IPS-NIHi11 (cell line): ENCODE data around the gene FBRSL1.

Experiments
- DNase-seq: peaks from one replicate; pipeline ENCODE4 v3.0.0; 2012; ENCODE audit warnings: mixed read lengths, low spot score

Gene FBRSL1

DNA sequence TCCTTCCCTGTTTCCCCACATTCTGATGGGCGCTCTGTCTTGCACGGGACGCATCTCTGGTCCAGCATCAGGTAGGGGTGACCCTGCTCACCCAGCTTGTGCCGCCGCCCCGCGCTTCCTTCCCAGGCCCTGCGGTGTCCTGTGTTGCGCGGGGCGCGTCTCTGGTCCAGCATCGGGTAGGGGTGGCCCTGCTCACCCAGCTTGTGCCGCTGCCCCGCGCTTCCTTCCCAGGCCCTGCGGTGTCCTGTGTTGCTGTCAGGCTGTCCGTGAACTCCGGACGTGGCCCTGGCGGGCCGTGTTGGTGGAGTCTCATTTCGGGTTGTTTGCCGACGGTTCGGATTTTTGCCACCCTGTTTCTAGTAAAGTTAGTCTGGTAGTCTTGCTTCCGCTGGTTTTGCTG, 6.8 kb downstream of the FBRSL1 start:
- no peak for DNase-seq

DNA sequence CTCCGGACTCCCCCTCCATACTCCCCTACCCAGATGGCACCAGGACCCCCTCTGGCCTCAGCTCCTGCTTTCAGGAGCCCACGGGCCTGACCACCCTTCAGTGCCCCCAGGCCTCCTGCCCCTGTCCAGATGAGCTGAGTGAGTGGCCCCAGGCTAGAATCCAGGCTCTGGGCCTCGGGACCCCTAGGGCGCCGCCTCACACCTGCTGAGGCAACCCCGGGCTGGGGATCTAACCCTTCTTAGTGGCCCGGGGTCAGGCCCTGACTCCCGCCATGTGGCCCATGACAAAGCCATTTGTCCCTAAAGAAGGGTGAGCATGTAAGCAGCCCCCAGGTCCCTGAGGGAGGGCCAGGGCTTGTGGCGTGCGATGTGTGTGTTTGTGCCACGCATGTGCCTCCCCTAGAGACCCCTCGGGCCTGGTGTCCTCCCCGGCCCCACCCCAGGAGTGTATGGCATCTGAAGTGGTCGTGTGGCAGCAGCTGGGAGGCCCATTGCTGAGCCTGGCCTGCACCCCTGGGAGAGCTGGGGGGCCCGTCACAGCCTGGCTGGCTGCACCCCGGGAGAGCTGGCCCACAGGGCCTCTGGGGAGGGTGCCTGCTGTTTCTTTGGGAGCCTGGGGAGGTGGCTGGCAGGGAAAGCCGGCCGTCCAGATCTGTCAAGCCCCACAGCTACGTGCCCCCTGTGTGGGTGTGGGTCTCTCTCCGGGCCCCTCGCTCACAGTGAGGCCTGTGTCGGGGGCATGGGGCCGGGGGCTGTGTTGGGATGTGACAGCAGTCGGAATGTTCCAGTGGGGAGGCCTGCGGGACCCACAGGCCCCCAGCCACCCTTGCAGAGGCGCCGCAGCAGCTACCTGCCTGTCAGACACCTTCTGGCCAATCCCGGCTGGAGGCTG, 7.8 kb downstream of the FBRSL1 start:
- DNase-seq: no peak

DNA sequence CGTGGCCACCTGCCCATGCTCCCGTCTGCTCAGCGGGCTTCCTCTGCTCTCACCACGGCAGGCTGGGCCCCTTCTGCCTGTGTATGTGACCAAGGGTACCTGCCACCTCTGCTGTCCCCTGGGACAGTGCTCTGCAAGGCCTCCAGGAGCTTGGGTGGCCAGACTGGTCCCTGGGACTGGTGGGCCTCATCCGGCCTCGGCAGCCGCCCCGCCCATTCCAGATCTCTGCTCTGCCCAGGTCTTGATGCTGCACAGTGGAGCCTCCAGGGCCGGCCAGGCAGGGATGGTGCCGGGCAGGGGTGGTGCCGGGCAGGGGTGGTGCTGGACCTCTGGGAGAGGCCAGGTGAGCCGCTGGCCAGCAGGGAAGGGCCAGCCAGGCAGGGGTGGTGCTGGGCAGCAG, 9.0 kb downstream of the FBRSL1 start:
- DNase-seq: no peak

DNA sequence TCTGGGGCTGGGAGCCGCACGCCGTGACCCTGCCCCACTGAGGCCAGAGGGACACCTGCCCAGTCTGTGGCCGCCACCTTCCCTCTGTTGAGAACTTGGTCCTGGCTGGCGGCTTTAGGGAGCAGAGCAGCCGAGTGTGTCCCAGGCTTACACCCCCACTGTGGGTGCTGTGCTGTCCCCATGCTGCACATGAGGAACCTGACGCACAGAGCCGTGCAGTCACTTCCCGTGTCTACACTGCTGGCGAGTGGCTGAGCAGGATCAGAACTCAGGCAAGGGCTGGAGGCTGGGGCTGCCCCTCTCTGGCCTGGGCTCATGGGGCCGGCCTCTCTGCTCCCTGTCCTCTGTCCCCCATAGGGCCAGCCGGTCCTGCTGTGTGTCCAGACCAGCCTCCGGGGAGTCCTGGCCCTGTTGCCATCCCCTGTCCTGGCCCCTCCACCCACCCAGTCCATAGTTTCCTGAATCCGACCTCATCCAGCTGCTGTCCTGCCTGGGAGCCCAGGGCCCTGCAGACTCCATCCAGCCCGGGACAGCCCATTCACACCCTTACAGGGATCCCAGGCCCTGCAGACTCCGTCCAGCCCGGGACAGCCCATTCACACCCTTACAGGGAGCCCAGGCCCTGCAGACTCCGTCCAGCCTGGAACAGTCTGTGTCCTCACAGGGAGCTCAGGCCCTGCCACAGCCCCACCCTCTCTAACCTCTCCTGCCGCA, 10.3 kb downstream of the FBRSL1 start:
- DNase-seq: no peak

DNA sequence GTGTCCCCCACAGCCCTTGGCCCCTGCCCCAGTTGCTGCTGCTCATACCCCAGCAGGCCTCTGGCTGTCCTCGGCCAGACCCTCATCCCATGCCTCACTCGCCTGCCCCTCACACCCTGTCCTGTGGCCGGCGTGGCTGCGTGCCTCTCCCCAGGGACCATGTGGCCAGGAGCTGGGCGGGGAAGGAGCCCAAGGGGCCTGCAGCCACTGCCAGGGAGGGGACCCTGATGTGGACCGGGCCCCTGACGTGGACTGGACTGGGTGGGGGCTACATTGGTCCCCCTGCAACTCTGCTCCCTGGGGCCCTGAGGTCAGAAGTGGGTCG, 10.9 kb downstream of the FBRSL1 start:
- no peak for DNase-seq

DNA sequence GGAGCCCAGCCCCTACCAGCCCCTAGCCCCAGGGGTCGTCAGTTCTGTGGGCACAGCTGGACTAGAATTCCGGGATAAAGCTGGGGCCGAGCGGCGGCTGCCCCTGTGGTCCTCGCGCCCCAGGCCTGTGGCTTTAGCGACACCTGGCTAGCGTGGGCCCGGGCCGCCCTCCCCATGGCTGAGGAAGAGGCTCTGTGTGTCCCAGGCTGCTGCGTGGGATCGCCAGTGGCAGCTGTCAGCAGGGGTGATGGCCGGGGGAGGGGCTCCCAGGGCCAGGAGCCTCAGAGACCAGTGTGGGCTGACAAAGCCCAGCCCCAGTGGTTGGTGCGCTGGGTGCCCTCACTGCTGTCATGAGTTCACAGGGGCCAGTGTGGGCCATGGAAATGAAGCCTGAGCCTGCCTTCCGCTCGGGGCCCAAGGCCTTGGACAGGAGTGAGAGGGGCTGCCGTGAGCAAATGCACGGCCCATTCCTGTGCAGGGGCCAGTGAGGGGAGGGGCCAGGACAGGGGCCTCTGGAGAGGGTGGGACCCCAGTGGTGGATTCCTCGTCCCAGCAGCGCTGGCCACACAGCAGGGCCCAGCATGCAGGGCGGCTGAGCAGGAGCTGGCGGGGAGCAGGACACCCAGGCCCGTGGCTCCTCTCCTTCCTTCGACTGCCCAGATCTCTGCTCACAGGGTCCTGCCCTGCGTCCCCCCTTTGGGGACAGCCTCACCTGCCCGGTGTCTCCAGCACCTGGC, 11.4 kb downstream of the FBRSL1 start:
- no peak for DNase-seq

DNA sequence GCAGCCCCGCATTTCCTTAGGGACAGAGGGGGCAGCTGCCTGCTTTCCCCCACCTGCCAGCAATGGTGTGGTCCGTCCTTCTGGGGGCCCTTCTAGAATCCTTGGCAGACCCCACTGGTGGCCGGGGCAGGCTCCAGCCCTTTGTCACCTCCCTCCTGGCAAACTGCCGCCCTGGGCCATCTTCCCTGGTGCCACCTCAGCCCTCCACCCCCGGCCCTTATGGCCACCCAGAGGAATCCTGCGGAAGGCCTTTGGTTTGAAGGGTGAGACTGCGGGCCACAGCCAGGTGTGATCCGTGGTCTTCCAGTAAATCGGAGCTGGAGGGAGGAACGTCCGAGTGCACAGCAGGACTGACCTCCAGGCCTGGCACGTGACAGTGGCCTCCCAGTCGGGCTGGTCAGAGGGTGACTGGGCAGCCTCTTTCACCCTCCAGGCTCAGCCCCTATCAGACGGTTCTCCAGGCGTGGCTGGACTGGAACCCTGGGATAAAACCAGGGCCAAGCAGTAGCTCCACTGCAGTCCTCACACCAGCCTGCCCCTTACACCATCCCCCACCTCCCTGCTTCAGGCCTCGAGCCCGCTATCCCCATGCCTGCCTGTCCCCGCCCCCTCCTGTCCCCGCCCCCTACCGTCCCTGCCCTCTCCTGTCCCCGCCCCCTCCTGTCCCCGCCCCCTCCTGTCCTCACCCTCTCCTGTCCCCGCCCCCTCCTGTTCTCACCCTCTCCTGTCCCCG, 12.4 kb downstream of the FBRSL1 start:
- DNase-seq: peak; percentile 94

DNA sequence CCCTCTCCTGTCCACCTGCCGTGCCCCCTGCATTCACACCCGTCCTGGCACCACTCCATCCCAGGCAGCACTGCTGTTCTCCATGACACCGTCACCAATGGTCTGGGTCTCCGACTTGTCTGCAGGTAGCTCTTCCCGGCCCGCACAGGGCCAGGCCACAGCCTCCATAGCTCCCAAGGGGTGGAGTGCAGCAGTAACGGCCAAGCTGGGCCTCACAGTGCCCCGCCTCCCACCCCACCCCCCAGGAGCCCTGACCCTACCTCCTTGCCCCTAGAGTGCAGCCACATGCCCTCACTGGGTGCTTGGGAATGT, 12.9 kb downstream of the FBRSL1 start:
- DNase-seq: no peak

DNA sequence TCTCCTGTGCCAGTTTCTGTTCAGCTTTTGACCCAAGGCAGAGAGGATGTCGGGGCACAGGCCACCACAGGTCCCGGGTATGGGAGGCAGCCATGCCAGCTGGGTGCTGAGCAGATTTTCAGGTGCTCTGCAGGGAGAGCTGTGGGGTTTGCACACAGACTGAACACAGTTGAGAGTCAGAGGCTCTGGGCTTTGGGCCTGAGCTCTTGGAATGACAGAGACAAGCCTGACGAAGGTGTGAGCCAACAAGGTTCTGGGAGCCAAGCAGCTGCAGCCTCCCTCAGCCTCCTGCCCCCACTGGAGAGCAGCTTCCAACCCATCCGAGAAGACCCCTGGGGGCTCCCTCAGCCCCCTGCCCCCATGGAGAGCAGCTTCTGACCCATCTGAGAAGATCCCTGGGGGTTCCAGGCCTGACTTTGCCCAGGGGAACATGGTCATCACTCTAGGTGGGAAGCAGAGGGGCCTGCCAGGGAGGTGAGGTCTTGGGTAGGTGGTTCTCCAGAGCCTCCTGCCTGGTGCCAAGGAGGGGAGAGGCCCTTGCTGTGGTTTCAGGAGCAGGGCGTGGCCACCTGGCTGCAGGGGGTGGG, 13.8 kb downstream of the FBRSL1 start:
- DNase-seq: no peak

DNA sequence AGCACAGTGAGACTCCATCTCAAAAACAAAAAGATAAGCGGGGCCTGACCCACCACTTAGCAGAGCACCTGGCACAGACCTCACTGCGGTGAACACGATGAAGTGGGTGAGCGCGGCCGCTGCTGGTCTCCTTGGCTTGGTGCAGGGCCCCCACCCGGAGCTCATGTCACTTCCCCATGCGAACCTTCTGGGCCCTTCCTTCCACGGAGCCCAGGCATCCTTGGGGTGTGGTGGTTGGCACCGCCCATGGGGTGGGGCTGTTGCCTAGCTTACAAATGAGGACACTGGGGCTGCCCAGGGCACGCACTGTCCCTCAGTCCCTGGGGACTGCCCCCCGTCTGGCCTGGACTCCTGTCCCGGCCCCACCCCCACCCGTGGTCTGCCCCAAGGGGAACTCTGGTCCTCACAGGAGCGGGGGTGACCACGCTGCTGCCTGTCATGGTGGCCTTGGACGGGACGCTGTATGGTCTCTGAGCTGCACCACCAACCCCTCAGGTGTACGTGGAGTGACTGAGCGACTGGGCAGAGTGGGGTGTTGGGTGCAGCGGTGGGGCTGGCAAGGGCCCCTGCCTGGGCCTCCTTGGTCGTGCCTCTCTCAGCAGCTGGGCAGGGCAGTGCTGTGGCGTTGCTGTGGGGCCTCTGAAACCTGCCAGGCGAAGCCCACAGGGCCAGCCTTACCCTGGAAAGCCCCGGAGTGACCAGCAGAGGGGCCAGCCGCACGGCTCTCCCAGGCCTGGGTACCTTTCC, 15.3 kb downstream of the FBRSL1 start:
- DNase-seq: no peak

DNA sequence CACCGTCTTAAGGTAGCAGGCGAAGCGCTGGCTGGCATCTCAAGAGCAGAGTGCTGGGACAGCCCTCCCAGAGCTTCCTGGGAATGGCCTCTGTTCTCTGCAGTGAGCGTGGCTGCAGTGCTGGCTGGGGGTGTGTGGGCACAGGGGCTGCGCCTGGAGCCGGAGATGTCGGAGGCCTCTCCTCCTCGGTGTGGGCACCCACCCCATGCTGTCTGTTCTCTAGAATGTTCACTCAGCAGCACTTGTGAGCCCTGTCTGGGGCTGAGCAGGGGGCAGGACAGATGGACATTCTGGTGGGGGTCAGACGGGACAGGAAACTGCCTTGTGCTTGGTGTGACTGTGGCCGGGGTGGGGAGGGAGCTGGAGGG, 15.9 kb downstream of the FBRSL1 start:
- no peak for DNase-seq

DNA sequence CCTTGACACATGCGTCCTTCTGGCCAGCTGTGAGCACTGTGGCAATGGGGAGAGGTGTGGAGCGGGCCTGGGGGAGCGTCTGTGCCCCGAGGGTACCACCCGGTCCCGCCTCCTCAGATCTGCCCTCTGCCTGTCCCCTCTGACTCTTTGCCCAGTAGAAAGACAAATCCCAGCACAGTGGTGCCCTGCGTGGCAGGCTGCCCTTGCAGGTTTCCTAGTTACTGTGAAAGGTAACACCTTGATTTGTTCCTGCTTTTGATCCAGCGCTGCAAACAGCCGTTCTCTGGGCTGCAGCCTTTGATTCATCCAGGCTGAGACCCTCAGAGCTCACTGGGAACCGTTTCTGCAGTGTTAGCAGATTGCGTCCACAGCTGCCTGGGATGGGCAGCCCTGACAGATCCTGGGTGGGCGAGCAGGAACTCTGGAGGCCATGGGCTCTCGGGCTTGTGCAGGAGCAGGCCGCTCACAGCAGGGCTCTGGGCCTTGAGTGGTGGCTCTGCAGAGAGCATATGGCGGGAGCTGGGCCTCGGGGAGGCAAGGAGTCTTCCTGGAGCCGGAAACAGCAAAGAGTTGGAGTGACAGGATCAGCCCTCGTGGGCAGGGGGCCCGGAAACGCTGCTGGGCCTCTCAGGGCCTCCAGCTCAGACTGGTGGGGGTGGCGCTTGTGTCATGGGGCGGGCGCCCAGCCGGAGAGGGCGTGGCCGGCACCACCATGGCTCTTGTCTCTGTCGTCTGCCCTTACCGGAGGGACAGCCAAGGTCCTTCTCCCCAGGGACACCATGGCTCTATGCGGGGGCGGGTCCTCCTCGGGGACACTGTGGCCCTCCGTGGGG, 16.6 kb downstream of the FBRSL1 start:
- DNase-seq: peak; percentile 58

DNA sequence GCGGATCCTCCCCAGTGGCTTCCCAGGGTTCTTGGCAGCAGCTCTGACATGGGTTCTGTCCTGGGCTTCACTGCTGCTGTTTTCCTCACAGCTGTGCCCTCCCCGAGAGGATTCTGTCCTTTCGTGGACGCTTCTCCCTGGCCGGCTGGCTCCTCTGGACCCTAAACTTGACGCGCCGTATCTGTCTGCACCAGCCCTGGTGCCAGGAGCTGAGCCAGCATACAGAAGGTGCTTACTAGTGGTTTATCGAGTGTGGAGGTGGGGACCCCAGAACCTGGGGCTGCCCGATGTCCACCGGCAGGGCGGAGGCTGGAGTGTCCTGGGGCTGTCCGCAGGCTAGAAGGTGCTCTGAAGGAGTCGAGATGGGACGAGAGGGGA, 17.2 kb downstream of the FBRSL1 start:
- no peak for DNase-seq

DNA sequence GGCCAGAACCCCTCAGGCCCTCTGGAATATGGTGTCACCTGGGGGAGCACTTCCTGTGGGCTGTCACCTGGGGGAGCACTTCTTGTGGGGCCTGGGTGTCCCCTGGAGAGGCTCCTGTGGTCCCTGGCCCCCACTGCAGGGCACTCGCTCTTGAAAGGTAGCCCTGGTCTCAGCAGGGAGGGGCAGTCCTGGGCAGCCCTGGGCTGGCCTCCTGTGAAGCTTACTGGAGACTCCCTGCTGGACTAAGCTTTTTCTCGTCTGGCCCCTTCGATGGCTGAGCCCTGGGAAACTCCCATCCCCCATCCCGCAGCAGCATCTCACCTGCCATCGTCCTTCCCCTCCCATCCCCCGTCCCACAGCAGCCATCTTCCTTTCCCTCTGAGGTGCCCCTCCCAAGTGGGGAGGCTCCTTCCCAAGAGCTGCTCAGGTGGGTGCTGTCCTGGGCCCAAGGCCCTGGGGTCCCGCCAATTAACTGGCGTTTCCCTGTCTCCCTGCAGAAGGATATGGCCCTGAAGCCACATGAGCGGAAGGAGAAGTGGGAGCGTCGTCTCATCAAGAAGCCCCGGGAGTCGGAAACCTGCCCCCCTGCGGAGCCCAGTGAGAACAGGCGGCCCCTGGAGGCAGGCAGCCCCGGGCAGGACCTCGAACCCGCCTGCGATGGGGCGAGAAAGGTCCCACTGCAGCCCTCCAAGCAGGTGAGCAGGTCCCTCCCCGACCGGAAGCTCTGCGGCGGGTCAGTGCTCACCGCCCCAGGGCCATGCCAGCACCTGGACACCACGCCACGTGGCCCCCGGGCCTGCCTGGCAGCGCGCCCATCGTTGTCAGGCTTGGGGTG, 17.9 kb downstream of the FBRSL1 start:
- DNase-seq: no peak

DNA sequence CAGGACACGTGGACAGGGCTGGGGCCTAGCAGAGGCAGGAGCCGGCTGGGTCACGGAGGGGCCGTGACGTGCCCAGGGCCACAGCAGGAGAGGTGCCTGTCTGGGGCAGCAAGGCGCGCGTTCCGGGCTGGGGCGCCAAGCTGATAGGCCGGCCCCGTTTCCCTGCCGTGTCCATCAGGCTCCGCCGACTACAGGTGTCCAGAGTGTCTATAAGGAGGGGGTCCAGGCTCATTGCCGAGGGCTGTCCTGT, 18.5 kb downstream of the FBRSL1 start:
- no peak for DNase-seq

DNA sequence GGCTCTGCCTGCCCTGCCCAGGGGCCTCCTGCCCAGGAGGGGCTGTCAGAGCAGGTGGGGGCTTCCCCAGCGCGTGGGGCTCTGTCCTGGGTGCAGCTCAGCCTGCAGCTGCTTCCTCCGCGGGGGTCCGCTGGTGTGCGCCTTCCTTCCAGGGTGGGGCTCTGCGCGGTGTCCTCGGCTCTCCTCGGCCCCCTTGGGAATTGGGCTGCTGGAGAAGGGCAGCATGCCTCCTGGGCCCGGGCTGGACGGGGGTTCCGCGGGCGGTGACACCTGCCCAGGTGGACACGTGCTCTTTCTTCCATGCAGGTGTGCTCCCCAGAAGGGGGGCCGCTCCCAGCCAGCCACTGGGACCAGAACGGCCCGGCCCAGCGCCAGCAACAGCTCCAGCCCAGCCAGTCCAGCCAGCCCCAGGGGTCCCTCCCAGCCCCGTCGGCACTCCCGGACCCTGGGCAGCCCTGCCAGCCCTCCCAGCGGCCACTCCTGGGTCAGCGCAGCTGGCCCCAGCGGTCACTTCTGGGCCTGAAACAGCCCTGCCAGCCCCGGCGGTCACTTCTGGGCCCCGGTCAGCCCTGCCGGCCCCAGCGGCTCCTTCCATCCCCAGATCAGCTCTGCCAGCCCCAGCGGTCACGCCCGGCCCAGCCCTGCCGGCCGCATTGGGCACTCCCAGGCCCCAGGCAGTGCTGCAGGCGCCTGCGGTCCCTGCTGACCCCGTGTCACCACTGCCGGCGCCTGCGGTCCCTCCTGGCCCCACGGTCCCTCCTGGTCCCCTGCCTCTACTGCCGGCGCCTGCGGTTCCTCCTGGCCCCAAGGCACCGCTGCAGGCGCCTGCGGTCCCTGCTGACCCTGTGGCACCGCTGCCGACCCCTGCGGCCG, 19.1 kb downstream of the FBRSL1 start:
- DNase-seq: no peak

DNA sequence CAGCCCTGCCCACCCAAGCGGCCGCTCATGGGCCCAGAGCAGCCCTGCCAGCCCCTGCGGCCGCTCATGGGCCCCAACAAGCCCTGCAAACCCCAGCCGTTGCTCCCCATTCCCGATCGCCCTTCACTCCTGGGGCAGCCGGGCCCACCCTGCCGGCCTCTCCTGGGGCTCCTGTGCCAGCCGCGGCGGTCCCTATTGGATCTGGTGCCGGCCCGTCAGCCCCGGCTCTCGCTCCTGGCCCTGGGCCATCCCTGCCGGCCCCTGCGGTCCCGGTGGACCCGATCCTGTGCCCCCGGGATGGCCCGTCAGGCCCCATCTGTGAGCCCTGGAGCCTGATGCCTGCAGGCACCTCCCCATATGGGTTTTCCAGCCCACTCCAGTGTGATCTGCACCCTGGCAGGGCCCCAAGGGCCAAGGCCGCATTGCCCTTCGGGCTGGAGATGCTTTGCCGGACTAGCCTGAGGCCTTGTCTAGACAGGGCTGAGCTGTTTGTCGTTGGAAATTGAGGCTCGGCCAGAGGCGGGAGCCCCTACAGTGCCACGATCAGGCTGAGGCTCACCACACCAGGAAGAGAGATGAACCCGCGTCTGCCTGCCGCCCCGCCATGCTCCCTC, 20.3 kb downstream of the FBRSL1 start:
- no peak for DNase-seq

DNA sequence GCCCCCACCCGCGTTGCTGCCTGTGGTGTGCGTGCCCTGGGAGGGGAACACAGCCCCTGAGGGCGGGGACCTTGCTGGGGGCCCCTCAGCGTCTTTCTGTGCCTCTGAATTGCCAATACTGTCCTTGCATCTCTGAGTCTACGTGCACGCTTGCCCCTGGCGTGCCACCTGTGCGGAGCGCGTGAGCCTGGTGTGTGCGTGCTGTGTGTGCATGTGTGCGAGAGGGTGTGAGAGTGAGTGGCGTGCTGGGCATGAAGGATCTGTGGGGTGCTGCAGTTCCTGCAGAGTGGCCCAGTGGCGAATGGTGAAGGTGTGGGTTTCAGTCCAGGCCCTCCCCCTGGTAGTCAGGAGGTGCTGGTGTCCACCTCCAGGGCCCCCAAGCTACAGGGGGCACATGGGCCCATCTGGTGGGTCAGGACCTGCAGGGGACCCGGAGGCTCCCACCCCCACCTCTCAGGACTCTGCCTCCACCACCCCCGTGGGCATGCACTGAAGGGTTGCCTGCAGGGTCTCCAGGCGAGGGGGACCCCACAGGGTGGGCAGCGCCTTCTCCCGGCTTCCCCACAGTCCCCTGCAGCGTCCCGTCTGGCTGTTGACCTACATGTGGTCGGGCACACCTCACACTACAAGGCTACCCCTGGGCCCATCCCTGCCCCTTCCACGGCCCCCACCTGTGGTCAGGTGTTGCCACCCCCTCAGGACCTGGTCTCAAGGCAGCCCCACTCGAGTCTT, 21.0 kb downstream of the FBRSL1 start:
- DNase-seq: no peak
